Gastroesophageal sphincter (tissue), 3 donors: ENCODE measurements around the gene NECTIN3.

ENCODE experiments used
- POLR2A ChIP-seq, 2 donors: fragments of 450-650 bp; IDR thresholded peaks; one replicate each; pipeline ENCODE4 v1.6.1; 2017; ENCODE audit warnings: antibody characterized with exemption in 2 of 2, mild to moderate bottlenecking in 2 of 2, moderate library complexity in 1 of 2
- POLR2AphosphoS5 ChIP-seq: sonication (generic); formaldehyde crosslinking; IDR thresholded peaks from one replicate; pipeline ENCODE4 v1.6.1; 2017; ENCODE audit warnings: antibody characterized with exemption
- TF ChIP-seq, protein P1 (sequence below), 4 experiments: fragments of 200-600 bp in 2 of 4; fragments of 450-650 bp in 2 of 4; sonication (generic) in 1 of 4; IDR thresholded peaks; one replicate each; pipeline ENCODE4 v1.5.1; 2017 to 2019; ENCODE audit warnings: antibody characterized with exemption in 4 of 4, mild to moderate bottlenecking in 2 of 4, moderate library complexity in 2 of 4

- TF ChIP-seq POLR2AphosphoS5 (no peak), POLR2A (IDR thresholded peaks at IDR 0.05) (no peak)
- TF ChIP-seq, protein P1, sequence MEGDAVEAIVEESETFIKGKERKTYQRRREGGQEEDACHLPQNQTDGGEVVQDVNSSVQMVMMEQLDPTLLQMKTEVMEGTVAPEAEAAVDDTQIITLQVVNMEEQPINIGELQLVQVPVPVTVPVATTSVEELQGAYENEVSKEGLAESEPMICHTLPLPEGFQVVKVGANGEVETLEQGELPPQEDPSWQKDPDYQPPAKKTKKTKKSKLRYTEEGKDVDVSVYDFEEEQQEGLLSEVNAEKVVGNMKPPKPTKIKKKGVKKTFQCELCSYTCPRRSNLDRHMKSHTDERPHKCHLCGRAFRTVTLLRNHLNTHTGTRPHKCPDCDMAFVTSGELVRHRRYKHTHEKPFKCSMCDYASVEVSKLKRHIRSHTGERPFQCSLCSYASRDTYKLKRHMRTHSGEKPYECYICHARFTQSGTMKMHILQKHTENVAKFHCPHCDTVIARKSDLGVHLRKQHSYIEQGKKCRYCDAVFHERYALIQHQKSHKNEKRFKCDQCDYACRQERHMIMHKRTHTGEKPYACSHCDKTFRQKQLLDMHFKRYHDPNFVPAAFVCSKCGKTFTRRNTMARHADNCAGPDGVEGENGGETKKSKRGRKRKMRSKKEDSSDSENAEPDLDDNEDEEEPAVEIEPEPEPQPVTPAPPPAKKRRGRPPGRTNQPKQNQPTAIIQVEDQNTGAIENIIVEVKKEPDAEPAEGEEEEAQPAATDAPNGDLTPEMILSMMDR (IDR thresholded peaks at IDR 0.05), result no peak
Observed at GRCh38 chr3:111103807-111104206, 32.2 kb downstream of the NECTIN3 start.
